Measurements from ENCODE around the gene PCNX4. TPM values are rescaled to one million over a fixed set of nuclear protein-coding genes. Genes with fewer than 3 reads are reported as not detected.
"Not testable (repeated sequence)": the region's sequence is repeated elsewhere in the genome, so short reads cannot be mapped to it uniquely, and the experiment has no call there.

The PCNX4 gene
- polyA plus RNA-seq, 12 donors = 41.8 to 74.2 (median 59.2) TPM; not detected in 1

DNA sequence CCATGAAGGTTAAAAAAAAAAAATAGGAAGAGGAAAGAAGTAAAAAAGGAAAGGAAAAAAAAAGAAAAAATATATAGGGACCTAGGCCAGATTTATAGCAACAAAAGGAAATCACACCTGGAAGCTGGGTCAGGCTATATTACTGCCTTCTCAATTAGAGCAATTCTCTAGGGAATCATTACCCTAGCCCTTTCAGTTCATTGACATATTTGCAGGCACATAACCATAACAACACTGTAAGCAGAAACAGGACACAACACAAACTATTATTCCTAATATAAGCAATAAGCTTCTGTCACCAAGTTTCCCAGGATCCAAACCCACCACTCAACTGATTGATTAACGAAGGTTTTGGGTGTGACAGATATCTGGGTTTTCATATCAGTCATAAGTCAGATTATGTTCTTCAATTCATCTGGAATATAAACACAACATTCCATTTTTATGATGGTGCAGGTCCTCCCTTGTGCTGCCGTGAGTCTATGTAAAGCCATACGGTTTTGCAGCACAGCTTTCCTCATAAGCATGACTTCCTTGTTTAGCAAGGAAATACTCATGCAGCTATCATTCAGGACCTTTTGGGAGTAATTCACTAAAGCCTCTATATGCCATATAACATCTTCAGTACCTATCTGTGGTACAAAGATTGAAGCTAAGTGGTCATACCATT, 4.2 kb downstream of the PCNX4 start:
- DNase-seq = no peak

DNA sequence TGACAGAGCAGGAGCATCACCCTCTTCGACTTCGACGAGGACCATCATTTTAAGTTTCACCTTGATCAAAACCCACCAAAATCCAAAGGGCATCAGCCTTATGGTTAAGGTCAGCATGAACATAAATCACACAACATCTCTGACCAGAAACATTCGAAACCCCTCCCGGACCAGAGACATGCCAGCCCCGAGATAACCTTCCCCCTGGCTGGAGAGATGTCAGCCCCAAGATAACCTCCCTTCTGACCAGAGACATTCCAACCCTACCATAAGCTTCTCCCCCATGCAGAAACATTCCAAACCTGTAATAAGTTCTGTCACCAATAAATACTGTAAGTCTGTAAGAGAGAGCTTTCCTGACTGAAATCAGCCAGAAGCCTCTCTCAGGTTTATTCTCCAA, 6.3 kb downstream of the PCNX4 start:
- no peak for DNase-seq

DNA sequence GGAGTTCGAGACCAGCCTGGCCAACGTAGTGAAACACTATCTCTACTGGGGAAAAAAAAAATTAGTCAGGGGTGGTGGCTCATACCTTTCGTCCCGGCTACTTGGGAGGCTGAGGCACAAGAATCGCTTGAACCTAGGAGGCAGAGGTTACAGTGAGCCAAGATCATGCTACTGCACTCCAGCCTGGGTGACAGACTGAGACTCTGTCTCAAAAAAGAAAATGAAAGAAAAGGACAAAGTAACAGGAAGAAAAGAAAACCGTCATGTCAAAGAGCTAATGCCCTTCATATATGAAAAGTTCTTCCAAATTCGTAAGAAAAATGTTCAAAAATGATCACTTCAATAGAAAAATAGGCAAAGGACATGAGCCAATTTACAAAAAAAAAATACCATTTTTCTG, 8.1 kb downstream of the PCNX4 start:
- DNase-seq = not testable (repeated sequence)

DNA sequence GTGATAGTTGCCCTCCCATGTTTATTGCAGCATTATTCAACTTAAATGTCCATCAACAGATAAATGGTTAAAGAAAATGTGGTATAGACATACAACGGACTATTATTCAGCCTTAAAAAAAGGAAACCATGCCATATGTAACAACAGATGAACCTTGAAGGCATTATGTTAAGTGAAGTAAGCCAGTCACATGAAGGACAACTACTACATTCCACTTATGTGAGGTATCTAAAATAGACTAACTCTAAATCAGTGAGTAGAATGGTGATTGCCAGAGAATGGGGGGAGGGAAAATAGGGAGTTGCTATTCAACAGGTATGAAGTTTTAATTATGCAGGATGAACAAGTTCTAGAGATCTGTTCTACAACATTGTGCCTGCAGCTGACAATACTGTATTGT, 10.1 kb downstream of the PCNX4 start:
- DNase-seq = no peak

DNA sequence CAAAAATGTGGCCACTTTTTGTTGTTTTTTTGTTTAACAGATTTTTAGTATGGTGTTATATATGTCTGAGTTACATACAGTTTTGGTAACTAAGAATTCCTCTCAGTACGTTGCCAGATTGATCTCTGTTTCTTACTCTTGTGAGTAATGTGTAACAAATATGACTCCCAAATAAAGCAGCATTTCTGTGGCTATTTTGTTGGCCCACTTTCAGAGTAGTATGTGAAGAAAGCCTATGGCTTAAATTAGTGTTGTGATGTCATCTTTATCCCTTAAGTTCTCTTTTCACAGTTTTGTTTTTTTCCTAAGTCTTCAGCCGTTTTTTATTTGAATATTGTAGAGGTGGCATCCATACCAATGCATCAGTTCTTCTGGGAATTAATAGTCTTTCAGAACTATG, 10.7 kb downstream of the PCNX4 start:
- DNase-seq = peak; percentile 31

DNA sequence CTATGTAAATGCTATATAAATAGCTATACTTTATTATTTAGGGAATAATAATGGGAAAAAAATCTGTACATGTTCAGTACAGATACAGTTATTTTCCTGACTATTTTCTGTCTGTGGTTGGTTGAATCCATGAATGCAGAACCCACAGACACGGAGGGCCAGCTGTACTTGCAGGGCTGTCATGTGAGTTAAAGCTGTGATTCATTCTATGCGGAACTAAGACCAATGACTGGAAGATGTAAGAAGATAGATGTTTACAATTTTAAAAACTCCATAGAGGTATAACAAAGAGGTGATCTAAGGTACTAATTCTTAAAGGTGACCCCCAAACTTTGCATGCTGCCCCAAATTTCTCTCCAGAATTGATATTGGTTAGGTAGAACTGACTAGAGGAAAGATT, 14.6 kb downstream of the PCNX4 start:
- no peak for DNase-seq

DNA sequence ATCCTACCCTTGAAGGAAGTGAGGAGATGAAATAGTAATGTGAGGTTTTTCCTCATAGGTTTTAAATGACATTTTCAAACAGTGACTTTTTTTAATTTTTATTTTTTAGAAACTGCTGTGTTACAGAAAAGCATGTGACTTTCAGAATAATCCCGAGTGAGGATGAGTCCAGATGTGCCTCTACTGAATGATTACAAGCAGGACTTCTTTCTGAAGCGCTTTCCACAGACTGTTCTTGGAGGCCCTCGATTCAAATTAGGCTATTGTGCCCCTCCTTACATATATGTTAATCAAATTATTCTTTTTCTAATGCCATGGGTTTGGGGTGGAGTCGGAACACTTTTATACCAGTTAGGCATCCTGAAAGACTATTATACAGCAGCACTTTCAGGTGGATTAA, 15.8 kb downstream of the PCNX4 start:
- no peak for DNase-seq

DNA sequence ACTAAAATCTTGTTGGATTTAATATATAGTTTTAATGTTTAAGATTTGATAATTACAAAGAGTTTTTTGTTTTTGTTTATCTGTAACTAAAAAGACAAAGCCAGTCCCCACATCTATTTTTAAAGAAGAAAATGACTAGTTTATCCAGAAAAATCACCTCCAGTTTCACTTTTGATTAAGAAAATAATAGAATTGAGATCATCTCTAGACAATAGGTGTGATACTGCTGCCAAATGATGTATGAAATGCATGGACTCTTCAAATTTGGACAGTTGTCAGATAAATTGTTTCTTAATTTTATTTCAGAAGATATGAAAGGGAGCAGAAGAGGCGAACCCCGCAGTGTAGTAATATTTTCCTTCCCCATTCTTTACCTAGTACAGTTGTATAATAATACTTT, 20.0 kb downstream of the PCNX4 start:
- DNase-seq = no peak

DNA sequence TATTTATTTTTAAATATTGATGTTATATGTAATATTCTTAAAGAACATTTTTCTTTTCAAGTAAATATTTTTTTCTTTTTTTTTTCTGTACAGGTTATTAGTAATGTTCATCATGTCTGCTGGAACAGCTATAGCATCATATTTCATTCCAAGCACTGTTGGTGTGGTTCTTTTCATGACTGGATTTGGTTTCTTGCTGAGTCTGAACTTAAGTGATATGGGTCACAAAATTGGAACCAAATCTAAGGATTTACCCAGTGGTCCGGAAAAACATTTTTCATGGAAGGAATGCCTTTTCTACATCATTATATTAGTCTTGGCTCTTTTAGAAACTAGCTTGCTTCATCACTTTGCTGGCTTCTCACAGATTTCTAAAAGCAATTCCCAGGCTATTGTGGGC, 23.2 kb downstream of the PCNX4 start:
- DNase-seq = no peak

DNA sequence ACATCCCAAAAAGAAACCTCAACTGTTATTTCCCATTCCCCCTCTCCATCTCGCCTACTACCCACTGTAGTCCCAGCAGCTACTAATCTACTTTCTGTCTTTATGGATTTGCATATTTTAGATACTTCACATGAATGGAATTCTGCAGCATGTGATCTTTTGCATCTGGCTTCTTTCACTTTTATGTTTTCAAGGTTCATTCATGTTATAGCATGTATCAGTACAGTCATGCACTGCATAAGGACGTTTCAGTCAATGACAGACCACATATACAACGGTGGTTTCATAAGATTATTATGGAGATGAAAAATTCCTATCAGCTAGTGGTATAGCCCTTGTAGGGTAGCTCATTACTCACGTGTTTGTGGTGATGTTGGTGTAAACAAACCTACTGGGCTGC, 24.5 kb downstream of the PCNX4 start:
- no peak for DNase-seq

DNA sequence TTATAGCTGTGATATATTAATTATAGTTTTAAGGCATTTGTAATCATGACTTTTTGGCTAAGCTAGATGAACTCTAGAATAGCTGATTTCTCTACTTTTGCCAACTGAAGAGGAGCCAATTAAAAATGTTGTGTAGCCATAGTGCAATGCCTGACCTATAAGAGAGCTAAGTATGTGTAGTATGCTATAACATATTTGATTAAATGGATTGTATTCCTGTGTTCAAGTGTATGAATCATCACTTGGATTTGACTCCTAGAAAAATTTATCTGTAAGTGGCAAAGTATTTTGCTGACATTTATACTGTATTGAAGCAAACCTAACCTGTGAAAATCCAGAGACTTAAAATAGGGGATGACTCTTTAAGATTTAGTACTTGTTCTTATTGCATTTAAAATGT, 34.2 kb downstream of the PCNX4 start:
- DNase-seq = no peak

DNA sequence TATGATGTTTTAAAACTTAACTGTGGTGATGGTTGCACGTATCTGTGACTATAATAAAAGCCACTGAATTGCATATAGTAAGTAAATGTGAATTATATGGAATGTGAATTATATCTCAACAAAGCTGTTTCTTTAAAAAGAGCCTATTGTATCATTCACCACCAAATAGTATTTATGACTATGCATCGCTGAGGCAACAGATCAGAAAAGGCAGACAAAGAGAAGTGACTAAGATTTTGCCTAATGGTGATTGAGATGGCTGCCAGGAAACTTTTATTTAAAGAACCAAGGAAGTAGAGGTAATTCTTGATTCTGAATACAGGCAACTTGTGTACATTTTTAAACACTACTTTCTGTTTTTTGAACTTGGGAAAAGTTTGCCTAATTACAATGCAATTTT, 41.8 kb downstream of the PCNX4 start:
- DNase-seq = no peak

DNA sequence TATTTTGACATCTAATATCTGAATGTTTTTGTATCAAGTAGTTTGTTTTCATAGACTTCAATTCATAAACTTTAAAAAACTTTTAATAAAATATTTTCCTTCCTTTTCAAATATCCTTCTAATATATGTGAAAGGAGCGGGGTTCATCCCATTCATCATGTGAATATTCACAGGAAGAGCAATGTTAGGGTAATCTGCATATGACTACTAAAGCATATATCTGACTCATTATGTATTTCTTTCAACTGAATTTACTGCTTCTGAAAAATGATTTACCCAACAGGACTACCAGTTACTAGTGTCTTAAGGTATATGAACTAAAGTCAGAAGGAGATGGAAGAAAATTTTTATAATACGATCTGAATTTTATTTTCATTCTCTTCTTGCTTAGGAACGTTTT, 43.0 kb downstream of the PCNX4 start:
- no peak for DNase-seq

DNA sequence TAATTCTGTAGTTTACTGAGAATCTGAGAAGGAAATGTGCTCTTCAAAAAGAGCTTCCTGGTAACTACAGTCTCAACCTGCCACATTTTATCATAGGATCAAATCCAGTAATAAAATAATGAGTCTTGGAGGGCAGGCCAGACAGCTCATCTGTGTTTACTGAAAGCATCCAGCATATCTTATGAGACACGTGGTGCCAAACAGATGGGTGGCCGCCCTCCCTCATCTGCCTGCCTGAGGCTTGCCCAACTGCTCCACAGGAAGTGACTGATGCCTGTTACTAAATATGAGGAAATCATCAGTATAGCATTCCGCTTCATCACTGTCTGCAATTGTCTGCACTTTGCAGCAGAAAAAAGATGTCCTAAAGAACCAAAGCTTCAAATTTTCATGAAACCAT, 60.0 kb downstream of the PCNX4 start:
- peak; percentile 19 for DNase-seq

DNA sequence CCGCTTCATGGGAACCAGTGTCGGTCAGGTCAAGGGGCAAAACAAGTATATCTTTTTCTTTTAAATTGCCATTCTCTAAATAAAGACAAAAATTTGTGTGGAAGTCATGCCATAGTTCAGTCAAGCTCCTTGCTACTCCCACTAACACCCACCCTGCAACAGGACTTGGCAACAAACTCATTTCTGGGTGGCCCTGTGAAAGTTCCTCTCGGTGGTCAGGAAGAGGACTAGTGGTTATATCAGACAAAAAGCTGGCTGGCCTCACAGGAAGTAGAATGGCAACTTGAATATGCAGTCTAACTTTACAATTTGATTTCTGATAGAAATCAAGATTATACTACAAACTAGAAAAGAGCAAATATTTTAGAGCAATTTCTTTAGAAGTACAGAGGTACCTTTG, 62.3 kb downstream of the PCNX4 start:
- no peak for DNase-seq

DNA sequence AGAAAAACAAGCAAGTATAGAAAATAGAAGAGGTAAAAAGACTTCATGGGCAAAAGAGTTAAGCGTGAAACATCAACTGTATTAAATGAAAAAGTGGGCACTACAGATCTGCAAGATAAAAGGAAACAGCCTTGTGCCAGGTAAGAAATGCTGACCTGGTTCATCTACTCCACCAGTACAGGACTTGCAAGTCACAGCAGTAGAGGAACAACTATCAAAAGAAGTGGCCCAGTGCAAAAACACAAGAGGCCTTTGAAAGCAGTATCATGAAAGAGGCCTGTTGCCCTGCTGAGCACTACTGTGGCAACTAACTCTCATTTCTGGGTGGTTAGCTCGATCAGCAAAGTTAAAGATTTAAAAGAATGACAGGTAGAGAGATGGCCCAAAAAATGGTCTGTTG, 62.9 kb downstream of the PCNX4 start:
- DNase-seq = no peak

DNA sequence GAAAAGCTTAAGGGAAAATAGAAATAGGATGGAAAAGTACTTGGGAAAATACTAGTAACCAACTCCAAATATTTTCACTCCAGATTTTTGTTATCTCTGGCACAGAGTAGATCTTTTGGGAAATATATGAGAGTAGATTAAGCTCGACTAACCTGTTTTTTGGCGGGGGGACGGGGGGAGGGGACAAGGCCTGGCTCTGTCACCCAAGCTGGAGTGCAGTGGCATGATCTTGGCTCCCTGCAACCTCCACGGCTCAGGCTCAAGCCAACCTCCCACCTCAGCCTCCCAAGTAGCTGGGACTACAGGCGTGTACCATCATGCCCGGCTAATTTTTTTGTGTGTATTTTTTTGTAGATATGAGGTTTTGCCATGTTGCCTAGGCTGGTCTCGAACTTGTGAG, 68.7 kb downstream of the PCNX4 start:
- DNase-seq = no peak

DNA sequence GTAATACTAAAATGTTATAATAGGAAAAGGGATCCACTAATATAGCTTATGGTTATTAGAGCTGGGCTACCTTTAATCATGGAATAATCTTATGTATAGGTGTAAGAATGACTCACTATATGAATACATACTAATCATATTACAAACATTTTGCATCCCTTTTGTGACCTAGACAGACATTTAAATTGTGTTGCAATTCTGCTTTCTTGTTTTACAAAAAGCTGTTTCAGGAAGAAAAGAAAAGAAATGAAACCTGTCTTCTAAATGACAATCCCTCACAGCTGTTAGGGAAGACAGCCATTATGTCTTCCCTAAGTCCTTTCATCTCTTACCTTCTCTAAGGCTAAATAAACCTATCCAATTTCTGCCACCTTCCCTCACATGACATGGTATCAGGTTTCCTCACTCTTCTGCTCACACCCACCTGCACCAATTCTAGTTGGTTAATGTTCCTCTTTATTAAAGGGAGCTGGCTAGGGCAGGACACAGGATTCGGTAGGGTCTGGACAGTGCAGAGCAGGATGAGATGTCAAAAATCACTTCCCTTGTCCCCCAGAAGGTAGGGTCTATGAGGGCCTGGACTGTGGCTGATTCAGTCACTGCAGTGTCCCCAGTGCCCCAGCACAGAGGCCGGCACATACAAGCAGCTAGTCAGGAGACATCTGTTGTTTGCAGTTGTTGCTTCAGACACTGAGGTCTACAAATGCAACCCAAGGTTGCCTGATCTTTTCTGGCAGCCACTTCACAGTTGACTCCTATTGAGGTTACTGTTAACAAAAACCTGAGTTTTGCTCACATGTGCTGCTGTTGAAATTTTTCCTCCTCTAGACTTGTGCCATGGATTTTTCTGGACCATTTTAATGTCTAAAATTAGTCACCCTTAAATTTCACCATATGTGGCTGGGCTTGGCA, 69.7 kb downstream of the PCNX4 start:
- no peak for DNase-seq

DNA sequence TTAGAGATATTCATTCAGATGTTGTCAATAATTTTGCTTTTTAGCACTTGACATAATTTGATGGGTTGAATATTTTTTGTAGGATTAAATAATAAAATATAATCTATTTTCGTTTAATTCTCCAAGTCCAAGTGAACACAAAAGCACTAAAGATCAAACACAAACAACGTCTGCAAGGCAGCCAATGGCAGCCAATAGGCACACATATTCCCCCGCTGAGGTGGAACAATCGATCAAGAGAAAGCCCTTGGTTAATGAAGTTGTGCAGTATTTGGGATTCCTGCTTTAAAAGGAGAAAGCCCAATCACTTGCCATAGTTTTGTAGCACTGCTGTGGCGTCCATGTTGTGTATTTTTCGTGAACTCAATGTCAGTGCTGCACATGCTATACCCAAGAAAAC, 72.0 kb downstream of the PCNX4 start:
- no peak for DNase-seq

DNA sequence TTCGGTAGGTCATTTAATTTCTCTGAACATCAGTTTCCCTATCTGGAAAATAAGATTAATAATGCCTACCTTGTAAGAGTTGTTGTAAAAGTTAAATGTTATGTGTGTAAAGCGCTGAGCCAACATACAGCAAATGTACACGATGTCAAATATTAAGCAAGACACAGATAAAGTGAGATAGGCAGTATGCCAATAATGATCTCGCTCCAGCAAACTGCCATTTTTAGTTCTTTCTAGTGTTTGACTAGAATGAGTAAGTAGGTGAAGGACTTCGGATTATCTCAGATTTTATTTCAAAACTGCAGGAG, 72.6 kb downstream of the PCNX4 start:
- DNase-seq = no peak

DNA sequence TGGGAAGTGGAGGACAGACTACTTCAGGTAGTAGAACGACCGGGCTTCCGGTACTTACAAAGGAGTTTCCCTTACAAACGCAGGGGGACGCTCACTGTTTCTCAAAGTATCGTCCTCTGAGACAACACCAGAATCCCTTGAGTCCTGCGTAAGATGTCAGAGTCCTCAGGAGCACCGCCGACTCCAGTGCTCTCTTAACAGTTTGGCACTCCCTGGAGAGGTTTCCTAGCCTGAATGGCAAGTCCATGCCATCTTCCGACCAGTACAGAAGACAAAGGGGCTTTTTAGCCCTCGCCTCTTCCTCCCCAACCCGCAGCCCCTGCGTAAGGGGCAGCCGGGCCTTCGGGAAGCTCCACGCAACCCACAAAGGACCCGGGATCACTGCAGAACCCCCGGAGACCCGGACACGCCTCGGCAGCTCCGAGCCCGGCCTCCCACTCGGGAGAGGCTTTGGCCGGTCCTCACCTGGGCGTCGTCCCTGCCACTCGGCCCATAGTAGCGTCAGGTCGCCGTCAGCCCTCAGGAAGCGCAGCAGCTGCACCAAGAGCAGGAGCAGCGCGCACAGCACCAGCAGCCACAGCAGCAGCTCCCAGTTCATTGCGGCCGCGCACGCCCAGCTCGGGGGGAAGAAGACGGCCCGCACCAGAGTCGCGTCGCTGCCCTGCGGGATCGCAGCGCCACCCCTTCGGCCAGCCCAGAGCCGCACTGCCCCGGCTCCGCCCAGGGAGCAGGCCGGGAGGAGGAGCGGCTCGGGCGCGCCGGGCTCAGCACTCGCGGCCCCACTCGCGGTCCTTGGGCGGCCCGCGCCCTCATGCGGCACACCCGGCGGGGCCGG, 73.2 kb downstream of the PCNX4 start, which contains the start of gene DHRS7:
DHRS7 (minus strand) TSS at position 687 of the 835 bp plus-strand sequence; CDS start at position 598, 89 bp downstream.
- DNase-seq = peak; percentile 81

DNA sequence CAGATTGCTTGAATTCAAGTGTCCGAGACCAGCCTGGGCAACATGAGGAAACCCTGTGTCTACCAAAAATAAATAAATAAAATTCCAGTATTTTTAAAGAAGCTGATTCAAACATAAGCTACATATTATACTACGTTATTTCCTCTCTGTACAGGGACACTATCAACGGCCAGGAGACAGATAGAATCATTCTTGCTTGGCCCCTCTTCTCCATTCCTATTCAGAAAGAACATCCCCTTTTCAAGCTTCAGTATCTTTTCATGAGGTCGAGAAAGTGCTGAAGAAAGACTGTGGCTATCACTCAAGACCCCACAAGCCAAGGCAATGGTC, 73.8 kb downstream of the PCNX4 start:
- no peak for DNase-seq

DNA sequence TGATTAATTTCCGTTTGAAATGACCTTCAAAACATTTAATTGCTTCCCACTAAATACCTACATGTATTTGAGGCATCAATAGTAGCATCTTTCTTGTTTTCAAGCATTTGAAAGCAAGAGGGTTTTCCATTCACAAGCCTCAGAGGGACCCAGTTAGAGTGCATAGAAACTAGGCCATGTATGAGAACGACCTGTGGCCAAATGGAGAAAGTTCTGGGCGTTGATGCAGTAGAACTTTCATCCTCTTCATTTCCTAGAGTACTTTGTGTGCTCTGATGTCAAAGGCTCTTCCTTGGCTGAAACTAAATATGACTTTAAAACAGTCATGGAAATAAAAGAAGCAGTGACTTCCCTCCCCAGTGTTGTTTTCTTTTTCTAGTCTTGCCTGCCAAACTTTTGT, 74.4 kb downstream of the PCNX4 start:
- no peak for DNase-seq

All from muscle of arm (tissue), 12 donors.